HFF-Myc (cell line): ENCODE data around the gene PARP12.

ENCODE experiments used
- DNase-seq: peaks from one replicate; pipeline ENCODE4 v3.0.0-alpha.2; 2011; ENCODE audit warnings: low read depth; ENCODE audit errors: extremely low read depth
- H3K4me3 ChIP-seq: replicated peaks from 2 replicates; pipeline ENCODE4 v1.5.1; 2011; ENCODE audit warnings: low read depth, mild to moderate bottlenecking, control low read depth, low read length
- TF ChIP-seq, protein P1 (sequence below): IDR thresholded peaks from 2 replicates; pipeline ENCODE4 v1.5.1; 2012; ENCODE audit warnings: mild to moderate bottlenecking, low read depth, low read length, control low read depth; ENCODE audit errors: missing control alignments

The PARP12 gene

DNA sequence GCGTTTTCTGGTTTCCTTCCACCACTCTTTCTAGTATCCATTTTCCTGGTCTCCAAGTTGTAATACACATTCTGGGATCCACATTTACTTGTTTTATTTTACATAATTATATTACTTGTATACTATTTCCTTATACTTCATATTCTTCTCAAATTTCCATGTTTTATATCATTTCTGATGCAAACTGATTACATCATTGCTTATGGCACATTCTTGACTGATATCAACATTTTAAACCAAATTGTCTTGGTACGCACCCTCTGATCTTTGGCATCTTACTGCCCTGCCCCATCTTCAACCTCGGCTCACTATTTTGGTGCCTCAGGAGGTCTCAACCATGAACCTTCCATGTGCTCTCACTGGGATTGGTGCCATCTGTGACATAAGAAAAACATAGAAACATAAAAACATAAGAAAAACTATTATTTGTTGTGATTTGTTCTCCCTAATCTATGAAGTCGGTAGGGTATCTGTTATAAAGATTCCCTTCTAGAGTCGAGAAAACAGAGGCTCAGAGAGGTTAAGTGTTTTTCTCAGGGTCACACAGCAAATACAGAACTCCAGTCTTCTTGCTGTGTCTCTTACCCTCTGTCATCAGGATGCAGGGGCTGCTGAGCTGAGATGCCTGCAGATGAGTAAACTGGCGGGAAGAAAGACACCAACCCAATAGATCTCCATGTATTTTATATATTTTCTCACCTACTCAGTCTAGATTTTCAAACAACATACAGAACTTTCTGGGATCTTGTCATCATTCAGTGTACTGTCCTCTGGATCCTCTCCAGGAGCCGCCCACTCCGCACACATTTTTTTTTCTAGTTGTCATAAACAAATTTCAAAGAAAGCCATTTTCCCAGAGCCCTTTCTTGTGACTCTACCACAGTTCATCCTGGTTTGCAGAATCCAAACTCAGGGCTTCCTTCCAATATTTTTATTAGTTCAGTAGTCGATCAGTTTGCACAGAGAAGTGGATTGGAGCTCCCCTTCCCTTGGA lies 79.5 kb downstream of the PARP12 start:
- TF ChIP-seq, protein P1, sequence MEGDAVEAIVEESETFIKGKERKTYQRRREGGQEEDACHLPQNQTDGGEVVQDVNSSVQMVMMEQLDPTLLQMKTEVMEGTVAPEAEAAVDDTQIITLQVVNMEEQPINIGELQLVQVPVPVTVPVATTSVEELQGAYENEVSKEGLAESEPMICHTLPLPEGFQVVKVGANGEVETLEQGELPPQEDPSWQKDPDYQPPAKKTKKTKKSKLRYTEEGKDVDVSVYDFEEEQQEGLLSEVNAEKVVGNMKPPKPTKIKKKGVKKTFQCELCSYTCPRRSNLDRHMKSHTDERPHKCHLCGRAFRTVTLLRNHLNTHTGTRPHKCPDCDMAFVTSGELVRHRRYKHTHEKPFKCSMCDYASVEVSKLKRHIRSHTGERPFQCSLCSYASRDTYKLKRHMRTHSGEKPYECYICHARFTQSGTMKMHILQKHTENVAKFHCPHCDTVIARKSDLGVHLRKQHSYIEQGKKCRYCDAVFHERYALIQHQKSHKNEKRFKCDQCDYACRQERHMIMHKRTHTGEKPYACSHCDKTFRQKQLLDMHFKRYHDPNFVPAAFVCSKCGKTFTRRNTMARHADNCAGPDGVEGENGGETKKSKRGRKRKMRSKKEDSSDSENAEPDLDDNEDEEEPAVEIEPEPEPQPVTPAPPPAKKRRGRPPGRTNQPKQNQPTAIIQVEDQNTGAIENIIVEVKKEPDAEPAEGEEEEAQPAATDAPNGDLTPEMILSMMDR: no peak
- H3K4me3 ChIP-seq: no peak overlapping the region
- no peak for DNase-seq

DNA sequence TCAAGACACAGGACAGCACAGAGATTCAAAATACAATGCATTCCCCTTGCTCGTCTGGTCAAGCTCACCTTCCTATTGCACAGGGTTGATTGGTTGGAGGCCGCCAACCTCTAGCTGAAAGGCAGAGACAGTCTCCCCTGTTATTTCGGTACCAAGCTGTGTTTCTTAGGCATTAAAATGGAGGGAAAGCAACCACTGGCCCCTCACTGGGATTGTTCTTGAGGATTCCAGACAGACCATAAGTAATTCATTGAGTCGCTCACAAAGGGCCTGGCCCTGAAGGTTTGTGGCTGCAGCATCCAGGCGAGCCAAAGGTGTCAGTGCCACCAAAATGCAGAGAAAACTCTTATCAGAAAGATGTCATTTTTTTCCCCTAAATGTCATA lies 81.2 kb downstream of the PARP12 start:
- H3K4me3 ChIP-seq: no peak overlapping the region
- TF ChIP-seq, protein P1: no peak
- no peak for DNase-seq

DNA sequence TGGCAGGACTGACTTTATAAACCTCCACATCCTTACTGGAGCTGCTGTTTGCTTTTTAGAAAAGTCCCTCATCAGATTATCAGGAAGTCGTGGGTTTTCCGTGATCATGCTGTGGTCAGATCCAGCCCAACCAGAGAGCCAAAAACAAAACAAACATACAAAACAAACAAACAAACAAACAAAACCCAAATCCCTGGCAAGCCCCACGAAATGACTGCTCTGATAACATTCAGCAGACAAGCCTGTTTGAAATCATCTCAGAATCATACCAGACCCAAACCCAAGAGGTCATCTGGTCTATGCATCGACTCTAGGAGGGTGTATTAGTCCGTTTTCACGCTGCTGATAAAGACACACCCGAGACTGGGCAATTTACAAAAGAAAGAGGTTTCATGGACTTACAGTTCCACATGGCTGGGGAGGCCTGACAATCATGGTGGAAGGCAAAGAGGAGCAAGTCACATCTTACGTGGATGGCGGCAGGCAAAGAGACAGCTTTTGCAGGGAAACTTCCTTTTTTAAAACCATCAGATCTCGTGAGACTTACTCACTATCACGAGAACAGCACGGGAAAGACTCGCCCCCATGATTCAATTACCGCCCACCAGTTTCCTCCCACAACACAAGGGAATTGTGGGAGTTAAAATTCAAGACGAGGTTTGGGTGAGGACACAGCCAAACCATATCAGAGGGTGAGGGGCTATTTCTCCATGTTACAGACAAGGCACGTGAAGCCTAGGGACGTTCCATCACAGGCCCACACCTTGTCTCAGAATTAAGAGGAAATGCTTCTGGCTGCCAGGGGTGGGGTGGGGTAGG lies 85.7 kb downstream of the PARP12 start:
- no peak overlapping the region for H3K4me3 ChIP-seq
- TF ChIP-seq, protein P1: no peak
- DNase-seq: no peak

DNA sequence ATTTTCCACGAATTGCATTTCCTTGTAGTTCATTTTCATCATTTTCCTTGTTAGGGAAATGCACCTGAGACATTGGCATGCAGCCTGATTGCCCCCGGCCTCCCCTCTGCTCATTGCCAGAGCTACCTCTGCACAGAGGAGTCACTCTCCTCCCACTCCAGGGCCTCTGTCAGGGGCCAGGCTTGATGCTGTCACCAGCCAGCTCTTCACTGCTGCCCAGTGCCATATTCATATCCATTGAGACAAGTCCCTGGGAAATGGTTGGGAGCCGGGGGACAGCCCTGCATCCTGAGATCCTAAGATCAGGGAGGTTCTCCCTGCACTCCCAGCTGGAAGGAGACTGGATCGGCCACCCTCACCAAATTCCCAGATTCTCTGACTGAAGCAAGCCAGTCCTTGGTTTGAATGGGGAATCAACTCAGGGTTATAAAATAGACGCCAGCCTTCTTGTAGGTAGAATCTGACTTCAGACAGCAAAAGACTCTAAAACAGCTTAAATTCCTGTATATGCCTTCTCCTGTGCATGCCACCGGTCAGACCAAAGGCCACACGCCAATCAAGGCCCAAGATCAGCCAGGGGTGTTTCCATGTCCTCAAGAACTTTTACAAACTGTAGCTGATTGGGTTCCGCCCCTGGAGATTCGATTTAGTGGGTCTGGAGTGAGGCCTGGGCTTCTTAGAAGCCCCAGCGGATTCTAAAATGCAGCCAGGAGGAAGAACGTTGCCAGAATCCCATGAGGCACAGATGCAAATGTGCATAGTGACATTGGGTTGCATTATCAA lies 86.5 kb downstream of the PARP12 start:
- H3K4me3 ChIP-seq: no peak overlapping the region
- no peak for DNase-seq
- TF ChIP-seq, protein P1: no peak

DNA sequence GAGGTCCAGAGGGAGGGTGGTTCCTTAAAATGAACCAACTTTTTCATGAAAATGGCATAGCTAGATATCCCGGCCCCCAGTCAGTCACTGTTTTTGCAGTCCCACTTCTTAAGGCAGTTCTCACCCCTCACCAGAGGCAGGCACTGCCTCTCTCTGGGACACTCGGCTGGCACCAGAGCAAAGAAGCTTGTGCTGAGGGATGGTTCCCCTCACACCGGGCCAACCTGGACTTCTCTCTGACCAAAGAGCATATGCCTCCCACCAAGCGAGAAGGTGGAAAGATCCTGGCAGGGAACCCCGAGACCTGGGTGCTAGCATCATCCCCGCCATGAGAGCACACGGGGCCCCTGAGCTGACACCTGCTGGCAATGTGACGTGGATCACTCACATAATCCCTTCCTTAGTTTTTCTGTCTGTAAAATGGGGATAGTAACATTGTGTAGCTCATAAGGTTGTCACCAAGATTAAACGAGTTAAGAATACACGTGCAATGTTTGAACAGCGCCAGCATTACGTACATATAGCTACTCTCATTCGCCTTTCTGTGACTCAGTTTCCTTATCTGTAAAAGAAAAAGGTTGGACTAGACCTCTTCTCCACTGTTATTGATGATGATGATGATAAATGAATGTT lies 88.5 kb downstream of the PARP12 start:
- TF ChIP-seq, protein P1: no peak
- DNase-seq: no peak
- no peak overlapping the region for H3K4me3 ChIP-seq
